IPS-NIHi11 (cell line): ENCODE results near the gene GLT1D1.

Experiments
- DNase-seq: peaks from one replicate; pipeline ENCODE4 v3.0.0; 2012; ENCODE audit warnings: mixed read lengths, low spot score

GLT1D1 gene

DNA sequence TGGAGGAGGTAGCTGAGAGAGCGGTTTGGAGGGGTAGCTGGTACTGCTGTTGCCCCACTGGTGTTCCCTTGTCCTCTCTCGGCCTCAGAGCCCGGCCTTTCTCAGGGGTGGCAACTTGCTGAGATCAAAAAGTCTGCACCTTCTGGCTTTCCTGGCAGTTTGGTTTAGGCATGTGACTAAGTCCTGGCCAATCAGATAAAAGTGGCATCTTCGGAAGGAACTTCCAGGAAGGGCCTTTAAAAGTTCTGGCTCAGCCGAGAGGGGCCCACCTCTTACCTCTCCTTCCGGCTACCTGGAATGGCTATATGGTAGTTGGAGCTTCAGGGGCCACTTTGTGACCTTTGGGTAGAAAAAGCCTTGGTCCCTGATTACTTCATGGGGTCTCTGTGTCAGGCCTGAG lies 152.6 kb downstream of the GLT1D1 start:
- no peak for DNase-seq

DNA sequence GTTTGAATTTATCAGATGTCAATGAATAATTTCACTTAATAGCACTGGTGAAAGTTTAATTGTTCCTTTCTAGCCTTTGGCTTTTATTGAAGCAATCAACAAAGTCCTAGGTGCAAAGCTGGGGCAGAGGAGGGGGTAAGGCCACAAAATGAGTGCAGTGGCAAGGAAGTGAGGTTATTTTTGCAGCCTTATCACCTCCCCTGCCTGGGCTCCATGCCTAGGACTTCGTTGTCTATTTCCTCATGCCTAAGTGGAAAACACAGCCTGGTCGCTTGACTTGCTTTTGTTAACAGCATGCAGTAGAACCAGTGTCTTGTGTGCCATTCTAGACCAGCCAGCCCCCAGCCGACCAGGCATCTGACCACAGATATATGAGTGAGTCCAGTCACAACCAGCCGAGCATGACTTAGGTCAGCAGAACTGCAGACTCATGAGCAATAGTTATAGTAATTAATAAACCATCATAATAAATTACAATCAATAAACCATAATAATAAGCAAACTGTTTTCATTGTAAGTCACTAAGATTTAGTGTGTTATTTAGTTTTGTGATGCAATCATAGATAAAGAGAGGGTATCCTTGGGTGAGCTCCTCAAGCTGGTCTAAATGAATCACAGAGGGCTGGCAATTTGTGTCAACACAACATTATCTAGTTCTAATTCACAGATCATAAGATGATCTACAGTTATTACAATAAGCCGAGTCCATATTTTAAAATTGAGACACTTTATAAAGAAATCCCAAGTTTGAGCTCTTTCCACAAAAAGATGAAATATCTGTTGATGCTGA lies 156.8 kb downstream of the GLT1D1 start:
- DNase-seq = no peak

DNA sequence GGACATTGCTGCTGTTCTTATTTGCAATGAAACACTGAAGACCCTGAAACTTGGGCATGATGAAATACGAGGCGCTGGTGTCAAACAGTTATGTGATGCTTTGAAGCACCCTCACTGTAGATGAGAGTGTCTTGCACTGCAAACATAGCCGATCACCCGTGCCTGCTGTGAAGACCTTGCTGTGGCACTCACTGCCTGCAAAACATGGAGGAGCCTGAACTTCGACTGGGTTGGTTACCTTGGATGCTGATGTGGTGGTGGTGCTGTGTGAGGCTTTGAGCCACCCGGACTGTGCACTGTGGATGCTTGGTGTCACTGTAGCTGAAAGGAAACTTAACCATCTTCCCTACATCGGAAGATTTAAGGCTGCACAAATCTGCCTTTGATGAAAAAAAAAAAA lies 162.9 kb downstream of the GLT1D1 start:
- no peak for DNase-seq

DNA sequence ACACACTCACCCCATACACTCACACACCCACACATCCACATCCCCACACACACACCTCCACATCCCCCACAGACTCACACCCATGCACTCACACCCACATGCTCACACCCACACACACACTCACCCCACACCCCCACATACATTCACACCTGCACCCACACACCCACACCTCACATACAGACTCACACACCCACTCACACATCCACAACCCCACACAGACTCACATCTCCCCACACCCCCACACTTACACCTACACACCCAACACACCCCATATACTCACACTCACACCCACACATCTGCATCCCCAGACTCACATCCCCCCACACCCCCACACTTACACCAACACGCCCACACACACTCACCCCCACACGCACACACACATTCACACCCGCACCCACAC lies 171.8 kb downstream of the GLT1D1 start:
- no peak for DNase-seq

DNA sequence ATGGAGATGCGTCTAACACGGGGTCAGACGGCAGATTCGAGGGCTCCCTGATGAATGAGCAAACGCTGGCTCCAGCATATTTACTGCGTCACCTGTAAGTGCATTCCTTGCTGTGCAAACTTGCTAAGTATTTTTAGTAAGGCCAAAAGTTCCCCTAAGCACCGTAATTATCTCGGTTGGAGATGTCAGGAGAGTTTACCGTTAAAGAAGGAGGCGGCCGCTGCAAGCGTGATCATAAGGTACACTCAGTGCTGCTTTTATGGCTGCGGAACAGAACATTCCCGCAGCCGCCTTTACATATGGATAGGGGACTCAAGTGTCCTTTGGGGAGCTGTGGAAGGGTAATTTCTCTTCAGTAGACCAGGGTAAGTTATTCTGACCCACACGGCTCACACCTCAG lies 175.6 kb downstream of the GLT1D1 start:
- no peak for DNase-seq
